ENCODE results near the gene LRRC40. TPM values are rescaled to one million over a fixed set of nuclear protein-coding genes. Genes with fewer than 3 reads are reported as not detected.
A peak's percentile ranks its signal among the peaks of the same experiment; 100 is the strongest.

LRRC40 gene
- total RNA-seq, 6 donors from 2014 or later = 7.5 to 18.3 (median 11.3) TPM

DNA sequence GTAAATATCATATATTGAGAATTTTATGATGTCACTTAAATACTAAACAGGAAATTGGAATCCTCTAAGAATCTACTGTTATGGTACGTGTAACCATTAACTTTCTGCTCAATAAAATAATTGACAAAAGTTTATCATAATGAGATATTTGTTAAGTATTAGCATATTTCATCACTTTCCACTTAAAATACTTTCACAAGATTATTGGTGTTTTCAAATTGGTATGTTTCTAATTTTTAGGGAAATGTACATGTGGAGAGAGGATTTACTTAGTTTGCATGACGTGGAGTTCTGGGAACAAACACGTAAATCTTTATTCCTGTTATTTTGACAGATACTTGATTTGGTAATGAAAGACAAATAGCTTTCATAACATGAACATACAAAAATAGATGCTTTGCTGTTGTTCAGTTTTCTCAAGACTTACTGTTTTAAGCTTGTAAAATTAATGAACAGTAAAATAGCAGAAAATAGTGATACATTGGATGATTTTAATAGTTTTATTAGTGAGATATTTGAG is 17.4 kb upstream of the LRRC40 start:
- Histone ChIP-seq H3K4me1 (peaks cover 41 to 46% (median 44%) of the 10 kb centered on the region in 4 donors), H3K27ac (peak overlapping the region in 3 of 4 donors; percentile 94 to 96 (median 96)), H3K9me3 (no peaks in the 10 kb centered on the region), H3K36me3 (peaks cover 0 to 18% (median 4%) of the 10 kb centered on the region in 4 donors), H3K27me3 (no peaks in the 10 kb centered on the region), H3K4me3 (peak overlapping the region in 3 of 4 donors; percentile 63 to 67 (median 67))
- TF ChIP-seq POLR2AphosphoS5 (IDR thresholded peaks at IDR 0.05) (no peak), POLR2A (IDR thresholded peaks at IDR 0.05) (no peak), EP300 (IDR thresholded peaks at IDR 0.05) (no peak)
- TF ChIP-seq, protein P1, sequence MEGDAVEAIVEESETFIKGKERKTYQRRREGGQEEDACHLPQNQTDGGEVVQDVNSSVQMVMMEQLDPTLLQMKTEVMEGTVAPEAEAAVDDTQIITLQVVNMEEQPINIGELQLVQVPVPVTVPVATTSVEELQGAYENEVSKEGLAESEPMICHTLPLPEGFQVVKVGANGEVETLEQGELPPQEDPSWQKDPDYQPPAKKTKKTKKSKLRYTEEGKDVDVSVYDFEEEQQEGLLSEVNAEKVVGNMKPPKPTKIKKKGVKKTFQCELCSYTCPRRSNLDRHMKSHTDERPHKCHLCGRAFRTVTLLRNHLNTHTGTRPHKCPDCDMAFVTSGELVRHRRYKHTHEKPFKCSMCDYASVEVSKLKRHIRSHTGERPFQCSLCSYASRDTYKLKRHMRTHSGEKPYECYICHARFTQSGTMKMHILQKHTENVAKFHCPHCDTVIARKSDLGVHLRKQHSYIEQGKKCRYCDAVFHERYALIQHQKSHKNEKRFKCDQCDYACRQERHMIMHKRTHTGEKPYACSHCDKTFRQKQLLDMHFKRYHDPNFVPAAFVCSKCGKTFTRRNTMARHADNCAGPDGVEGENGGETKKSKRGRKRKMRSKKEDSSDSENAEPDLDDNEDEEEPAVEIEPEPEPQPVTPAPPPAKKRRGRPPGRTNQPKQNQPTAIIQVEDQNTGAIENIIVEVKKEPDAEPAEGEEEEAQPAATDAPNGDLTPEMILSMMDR (IDR thresholded peaks at IDR 0.05) = no peak
- DNase-seq = no peak
- WGBS, 2 donors = 20 to 32% methylated on average over 3 of the region's 3 CpGs
- ATAC-seq (ENCODE audit: low FRiP score in 2 of 2) = no peak

DNA sequence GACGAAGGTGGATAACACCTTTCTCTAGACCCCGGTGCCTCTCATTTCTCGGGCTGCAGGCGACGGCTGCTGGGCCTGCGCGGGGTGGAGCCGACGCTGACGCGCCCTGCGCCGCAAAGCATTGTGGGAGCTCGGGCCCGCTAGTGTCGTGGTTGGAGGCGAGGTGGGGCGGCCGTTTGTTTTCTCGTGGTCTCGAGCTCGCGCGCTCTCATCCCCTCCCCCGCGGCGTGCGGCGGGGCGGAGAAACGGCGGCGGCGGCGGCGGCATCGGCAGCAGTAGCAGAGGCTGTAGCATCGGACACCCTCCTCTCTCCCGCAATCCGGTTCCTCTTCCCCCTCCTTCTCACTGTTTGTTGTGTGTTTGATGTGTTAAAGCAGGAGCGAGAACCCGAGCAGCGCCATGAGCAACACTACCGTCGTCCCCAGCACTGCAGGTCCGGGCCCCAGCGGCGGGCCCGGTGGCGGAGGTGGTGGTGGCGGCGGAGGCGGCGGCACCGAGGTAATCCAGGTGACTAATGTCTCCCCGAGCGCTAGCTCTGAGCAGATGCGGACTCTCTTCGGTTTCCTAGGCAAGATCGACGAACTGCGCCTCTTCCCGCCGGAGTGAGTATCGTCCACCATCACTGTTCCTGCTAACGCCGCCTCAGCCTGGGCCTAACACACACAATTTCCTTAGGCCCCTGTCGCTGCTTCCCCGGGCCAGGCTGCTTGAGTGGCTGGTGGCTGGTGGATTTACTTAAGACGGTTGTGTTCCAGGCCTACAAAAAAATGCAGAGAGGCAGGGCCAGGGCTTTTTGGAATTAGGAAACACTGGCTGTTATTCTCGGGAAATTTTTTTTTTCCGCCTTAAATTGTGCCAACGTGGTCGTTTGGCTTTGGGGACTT is 16.1 kb upstream of the LRRC40 start, which contains the start of gene SRSF11:
Gene SRSF11 (plus strand): TSS at position 143 of the 884 bp plus-strand sequence. CDS start 257 bp downstream, at position 400.
- DNase-seq (peak; percentile 95 to 99), ATAC-seq (ENCODE audit: low FRiP score in 2 of 2) (peak; percentile 100)
- 0 to 1% methylated on average over 54 to 59 of the region's 74 CpGs for WGBS, 2 donors
- Histone ChIP-seq H3K4me3 (peak within 1 kb of the TSS; percentile 63 to 81 (median 67)), H3K27ac (peak within 1 kb of the TSS; percentile 94 to 96 (median 96)), H3K27me3 (no peaks in the 10 kb centered on the region), H3K9me3 (no peaks in the 10 kb centered on the region), H3K36me3 (peaks cover 0 to 18% (median 4%) of the 10 kb centered on the region in 4 donors), H3K4me1 (peaks cover 32 to 36% (median 35%) of the 10 kb centered on the region in 4 donors)
- peak in 1 of 4 donors; percentile 37 for TF ChIP-seq EP300 (IDR thresholded peaks at IDR 0.05)
- peak; percentile 85 to 90 for TF ChIP-seq POLR2AphosphoS5 (IDR thresholded peaks at IDR 0.05)
- peak in 3 of 4 donors; percentile 78 to 92 (median 90) for TF ChIP-seq POLR2A (IDR thresholded peaks at IDR 0.05)
- TF ChIP-seq, protein P1 (IDR thresholded peaks at IDR 0.05) = peak in 5 of 6 experiments; percentile 9 to 48 (median 33)

DNA sequence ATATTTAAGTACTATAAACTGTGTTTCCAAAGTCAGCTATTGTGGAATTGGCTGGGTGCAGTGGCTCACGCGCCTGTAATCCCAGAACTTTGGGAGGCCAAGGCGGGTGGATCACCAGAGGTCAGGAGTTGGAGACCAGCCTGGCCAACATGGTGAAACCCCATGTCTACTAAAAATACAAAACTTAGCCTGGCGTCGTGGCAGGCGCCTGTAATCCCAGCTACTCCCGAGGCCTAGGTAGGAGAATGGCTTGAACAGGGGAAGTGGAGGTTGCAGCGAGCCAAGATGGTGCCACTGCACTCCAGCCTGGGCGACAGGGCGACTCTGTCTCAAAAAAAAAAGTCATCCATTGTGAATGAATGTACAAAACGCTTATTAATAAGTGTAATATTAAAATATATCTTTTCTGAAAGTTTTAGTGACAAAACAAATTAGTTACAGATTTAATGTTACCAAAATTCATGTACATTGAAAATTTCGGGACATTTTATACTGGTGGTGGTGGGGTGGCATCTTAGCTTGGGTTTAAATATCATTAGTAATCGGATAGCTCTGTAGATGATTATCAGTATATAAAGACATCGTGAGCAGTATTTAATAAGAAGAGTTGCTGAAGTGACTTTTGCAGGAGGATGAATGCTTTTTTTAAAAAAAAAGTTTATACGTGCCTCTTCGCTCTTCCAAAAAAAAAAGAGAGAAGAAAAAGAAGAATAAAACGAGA is 15.3 kb upstream of the LRRC40 start:
- TF ChIP-seq EP300 (IDR thresholded peaks at IDR 0.05) (no peak), POLR2AphosphoS5 (IDR thresholded peaks at IDR 0.05) (no peak), POLR2A (IDR thresholded peaks at IDR 0.05) (no peak)
- TF ChIP-seq, protein P1 (IDR thresholded peaks at IDR 0.05) = no peak
- peak overlapping the region in 3 of 4 donors; percentile 63 to 67 (median 67) for H3K4me3 ChIP-seq
- H3K27ac ChIP-seq = peak overlapping the region; percentile 94 to 96 (median 96)
- peaks cover 32 to 35% (median 34%) of the 10 kb centered on the region in 4 donors for H3K4me1 ChIP-seq
- H3K9me3 ChIP-seq = no peaks in the 10 kb centered on the region
- ATAC-seq (ENCODE audit: low FRiP score in 2 of 2) = no peak
- H3K27me3 ChIP-seq = no peaks in the 10 kb centered on the region
- peaks cover 0 to 21% (median 8%) of the 10 kb centered on the region in 4 donors for H3K36me3 ChIP-seq
- no peak for DNase-seq
- WGBS, 2 donors = 47 to 57% methylated on average over 14 to 17 of the region's 17 CpGs

DNA sequence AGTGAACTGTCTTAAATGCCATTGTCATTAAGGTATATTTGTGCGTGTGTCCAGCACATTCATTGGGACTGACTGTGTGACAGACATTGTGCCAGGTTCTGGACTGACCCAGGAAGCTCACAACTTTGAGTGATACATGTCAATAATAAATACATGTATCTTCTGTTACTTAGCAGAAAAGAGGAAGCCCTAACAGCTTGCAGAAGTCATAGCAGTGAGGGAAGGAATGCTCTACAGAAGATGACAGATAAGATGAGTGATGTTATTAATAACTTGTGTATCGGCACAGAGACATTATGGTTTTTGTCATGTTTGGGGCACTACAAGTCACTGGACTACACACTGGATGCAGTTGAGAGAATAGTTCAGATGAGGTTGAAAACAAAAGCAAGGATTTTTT is 14.6 kb upstream of the LRRC40 start:
- ATAC-seq (ENCODE audit: low FRiP score in 2 of 2) (no peak), DNase-seq (no peak)
- H3K9me3 ChIP-seq = no peaks in the 10 kb centered on the region
- H3K4me1 ChIP-seq = peaks cover 32 to 35% (median 33%) of the 10 kb centered on the region in 4 donors
- no peak overlapping the region for H3K4me3 ChIP-seq
- no peaks in the 10 kb centered on the region for H3K27me3 ChIP-seq
- peaks cover 0 to 24% (median 6%) of the 10 kb centered on the region in 4 donors for H3K36me3 ChIP-seq
- peak overlapping the region in 1 of 4 donors; percentile 94 for H3K27ac ChIP-seq
- TF ChIP-seq, protein P1 (IDR thresholded peaks at IDR 0.05) = no peak
- TF ChIP-seq POLR2AphosphoS5 (IDR thresholded peaks at IDR 0.05) (no peak), POLR2A (IDR thresholded peaks at IDR 0.05) (no peak), EP300 (IDR thresholded peaks at IDR 0.05) (no peak)
- 89 to 90% methylated on average over 2 of the region's 2 CpGs for WGBS, 2 donors
